NB4 (cell line): ENCODE data around the gene ZCCHC10.
"Not testable (repeated sequence)": the region's sequence is repeated elsewhere in the genome, so short reads cannot be mapped to it uniquely, and the experiment has no call there.

Experiments used
- DNase-seq: peaks from one replicate; pipeline ENCODE4 v3.0.0; 2010; ENCODE audit warnings: low read depth
- H3K4me3 ChIP-seq: one replicate; pipeline ENCODE4 v1.5.1; 2011; ENCODE audit warnings: mild to moderate bottlenecking, low read depth, low read length, moderate library complexity
- MYC ChIP-seq: IDR thresholded peaks from 2 replicates; pipeline ENCODE4 v1.6.1; 2011; ENCODE audit warnings: low read depth, low read length
- POLR2A ChIP-seq: IDR thresholded peaks from 2 replicates; pipeline ENCODE4 v1.6.1; 2011; ENCODE audit warnings: mild to moderate bottlenecking; ENCODE audit not compliant: insufficient read length; ENCODE audit errors: extremely low read depth
- TF ChIP-seq, protein P1 (sequence below): IDR thresholded peaks from 2 replicates; pipeline ENCODE4 v1.6.1; 2011; ENCODE audit warnings: low read depth, low read length
- TF ChIP-seq, protein P2 (sequence below): IDR thresholded peaks from one replicate; pipeline ENCODE4 v1.5.1; 2012; ENCODE audit warnings: low read depth, low read length

ZCCHC10 gene

DNA sequence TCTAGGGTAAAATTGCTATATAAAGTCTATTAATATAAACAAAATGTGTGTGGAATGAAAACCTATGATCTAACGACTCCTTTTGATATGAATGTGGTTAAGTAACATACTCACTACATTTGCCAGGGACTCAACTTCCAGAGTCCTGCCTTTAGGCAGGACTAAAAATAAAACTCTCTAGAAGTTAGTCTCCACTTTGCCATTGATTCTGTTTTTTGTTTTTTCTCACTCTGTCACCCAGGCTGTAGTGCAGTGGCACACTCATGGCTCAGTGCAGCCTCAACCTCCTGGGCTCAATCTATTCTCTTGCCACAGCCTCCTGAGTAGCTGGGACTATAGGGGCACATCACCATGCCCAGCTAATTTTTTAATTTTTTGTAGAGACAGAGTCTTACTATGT is 30.0 kb downstream of the ZCCHC10 start:
- TF ChIP-seq, protein P1, sequence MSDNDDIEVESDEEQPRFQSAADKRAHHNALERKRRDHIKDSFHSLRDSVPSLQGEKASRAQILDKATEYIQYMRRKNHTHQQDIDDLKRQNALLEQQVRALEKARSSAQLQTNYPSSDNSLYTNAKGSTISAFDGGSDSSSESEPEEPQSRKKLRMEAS = no peak
- TF ChIP-seq MYC = no peak
- TF ChIP-seq POLR2A = no peak
- TF ChIP-seq, protein P2, sequence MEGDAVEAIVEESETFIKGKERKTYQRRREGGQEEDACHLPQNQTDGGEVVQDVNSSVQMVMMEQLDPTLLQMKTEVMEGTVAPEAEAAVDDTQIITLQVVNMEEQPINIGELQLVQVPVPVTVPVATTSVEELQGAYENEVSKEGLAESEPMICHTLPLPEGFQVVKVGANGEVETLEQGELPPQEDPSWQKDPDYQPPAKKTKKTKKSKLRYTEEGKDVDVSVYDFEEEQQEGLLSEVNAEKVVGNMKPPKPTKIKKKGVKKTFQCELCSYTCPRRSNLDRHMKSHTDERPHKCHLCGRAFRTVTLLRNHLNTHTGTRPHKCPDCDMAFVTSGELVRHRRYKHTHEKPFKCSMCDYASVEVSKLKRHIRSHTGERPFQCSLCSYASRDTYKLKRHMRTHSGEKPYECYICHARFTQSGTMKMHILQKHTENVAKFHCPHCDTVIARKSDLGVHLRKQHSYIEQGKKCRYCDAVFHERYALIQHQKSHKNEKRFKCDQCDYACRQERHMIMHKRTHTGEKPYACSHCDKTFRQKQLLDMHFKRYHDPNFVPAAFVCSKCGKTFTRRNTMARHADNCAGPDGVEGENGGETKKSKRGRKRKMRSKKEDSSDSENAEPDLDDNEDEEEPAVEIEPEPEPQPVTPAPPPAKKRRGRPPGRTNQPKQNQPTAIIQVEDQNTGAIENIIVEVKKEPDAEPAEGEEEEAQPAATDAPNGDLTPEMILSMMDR = no peak
- DNase-seq = no peak
- no peak overlapping the region for H3K4me3 ChIP-seq

DNA sequence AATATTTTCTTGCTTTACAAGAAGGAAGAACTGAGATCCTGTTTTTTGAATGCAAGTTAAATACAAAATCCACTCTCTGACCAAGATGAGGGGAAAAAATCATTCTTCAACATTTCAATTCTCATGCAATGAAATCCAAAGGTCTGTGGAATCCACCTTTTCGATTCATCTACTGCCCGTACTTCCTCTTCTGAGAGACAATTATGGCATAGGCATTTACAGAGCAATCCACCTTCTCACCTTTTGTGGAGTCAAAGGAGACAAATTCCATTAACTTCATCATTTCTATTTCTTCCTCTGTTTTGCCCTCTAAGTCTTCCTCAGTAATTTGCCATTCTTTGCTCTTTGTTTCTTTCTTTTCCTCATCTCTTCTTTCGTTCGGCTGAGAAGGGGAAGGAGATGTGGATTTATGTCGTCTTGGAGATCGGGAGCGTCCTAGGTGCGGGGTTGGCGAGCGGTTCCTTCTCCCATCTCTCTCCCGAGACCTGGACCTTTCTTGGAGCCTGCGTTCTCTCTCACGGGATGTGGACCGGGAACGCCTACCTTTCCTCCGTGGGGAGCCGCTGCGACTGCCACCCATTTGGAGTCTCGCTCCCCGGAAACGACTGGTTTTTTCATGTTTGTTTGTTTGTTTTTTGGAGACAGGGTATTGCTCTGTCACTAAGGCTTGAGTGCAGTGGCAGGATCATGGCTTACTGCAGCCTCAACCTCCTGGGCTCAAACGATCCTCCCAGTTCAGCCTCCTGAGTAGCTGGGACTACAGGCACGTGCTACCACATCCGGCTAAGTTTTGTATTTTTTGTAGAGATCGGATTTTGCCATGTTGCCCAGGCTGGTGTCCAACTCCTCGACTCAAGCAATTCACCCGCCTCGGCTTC is 38.6 kb downstream of the ZCCHC10 start:
- TF ChIP-seq, protein P2 = no peak
- TF ChIP-seq POLR2A (no peak), MYC (no peak)
- TF ChIP-seq, protein P1 = no peak
- no peak overlapping the region for H3K4me3 ChIP-seq
- no peak for DNase-seq

DNA sequence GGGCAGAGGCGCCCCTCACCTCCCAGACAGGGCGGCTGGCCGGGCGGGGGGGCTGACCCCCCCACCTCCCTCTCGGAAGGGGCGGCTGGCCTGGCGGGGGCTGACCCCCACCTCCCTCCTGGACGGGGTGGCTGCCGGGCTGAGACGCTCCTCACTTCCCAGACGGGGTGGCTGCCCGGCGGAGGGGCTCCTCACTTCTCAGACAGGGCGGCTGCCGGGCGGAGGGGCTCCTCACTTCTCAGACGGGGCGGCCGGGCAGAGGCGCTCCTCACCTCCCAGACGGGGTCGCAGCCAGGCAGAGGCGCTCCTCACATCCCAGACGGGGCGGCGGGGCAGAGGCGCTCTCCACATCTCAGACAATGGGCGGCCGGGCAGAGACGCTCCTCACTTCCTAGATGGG is 43.4 kb downstream of the ZCCHC10 start:
- DNase-seq, H3K4me3 ChIP-seq: not testable (repeated sequence)

DNA sequence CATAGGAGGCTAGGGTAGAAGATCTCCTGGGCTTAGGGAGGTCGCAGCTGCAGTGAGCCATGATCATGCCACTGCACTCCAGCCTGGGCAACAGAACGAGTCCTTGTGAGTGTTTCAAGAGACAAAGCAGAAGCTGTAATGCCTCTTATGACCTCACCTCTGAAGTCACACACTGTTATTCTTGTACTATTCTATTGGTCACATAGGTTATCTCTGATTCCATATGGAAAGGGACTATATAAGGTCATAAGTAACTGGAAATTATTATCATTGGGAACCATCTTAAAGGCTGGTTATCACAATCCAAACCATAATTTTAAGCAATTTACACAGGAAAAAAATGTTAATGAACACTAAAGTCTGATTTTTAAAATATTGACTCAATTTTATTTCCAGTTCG is 45.1 kb downstream of the ZCCHC10 start:
- no peak overlapping the region for H3K4me3 ChIP-seq
- no peak for DNase-seq
- TF ChIP-seq, protein P2 = no peak
- no peak for TF ChIP-seq MYC
- TF ChIP-seq, protein P1 = no peak
- no peak for TF ChIP-seq POLR2A

DNA sequence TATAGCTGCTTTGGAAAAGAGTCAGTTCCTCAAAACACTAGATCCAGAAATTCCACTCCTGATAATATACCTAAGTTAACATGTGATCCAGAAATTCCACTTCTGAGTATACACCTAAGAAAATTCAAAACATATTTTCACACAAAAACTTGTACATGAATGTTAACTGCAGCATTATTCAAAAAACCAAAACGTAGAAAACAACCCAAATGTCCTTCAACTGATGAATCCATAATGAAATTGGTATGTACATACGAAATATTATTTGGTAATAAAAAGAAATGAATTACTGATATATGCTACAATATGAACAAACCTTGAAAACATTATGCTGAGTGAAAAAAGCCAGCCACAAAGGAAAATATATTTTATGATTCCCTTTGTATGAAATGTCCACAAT is 46.4 kb downstream of the ZCCHC10 start:
- TF ChIP-seq, protein P1 = no peak
- no peak for TF ChIP-seq MYC
- TF ChIP-seq POLR2A = no peak
- TF ChIP-seq, protein P2 = no peak
- no peak overlapping the region for H3K4me3 ChIP-seq
- DNase-seq = no peak

DNA sequence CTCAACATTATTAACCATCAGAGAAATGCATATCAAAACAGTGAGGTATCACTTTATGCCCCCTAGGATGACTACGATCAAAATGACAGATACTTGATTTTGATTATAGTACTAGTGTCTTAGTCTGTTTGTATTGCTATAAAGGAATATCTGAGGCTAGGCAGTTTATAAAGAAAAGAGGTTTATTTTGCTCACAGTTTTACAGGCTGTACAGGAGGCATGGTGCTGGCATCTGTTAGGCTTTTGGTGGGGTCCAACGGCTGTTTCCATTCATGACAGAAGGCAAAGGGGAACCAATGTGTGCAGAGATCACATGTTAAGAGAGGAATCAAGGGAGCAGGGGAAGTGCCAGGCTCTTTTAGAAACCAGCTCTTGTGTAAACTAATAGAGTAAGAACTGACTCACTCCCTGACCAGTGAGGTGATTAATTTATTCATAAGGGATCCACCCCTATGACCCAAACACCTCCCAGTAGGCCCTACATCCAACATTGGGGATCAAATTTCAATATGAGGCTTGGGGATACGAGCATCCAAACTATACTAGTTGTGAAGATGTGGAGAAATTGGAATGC is 46.9 kb downstream of the ZCCHC10 start:
- TF ChIP-seq POLR2A (no peak), MYC (no peak)
- TF ChIP-seq, protein P1 = no peak
- TF ChIP-seq, protein P2 = no peak
- H3K4me3 ChIP-seq = no peak overlapping the region
- peak; percentile 55 for DNase-seq
